GM12875 (cell line): ENCODE results near the gene TMEM59.
"Not testable (repeated sequence)": the region's sequence is repeated elsewhere in the genome, so short reads cannot be mapped to it uniquely, and the experiment has no call there.

Experiments used
- H3K4me3 ChIP-seq: one replicate; pipeline ENCODE4 v1.5.1; 2011; ENCODE audit warnings: low read depth, low read length, control low read depth
- TF ChIP-seq, protein P1 (sequence below): IDR thresholded peaks from 2 replicates; pipeline ENCODE4 v1.5.1; 2011; ENCODE audit warnings: low read depth, mild to moderate bottlenecking, control low read depth, inconsistent platforms, low read length, moderate library complexity, borderline replicate concordance; ENCODE audit not compliant: insufficient read depth

Gene TMEM59

GRCh38 chr1:54003249-54003646, 49.8 kb downstream of the TMEM59 start:
- no peak overlapping the region for H3K4me3 ChIP-seq
- TF ChIP-seq, protein P1, sequence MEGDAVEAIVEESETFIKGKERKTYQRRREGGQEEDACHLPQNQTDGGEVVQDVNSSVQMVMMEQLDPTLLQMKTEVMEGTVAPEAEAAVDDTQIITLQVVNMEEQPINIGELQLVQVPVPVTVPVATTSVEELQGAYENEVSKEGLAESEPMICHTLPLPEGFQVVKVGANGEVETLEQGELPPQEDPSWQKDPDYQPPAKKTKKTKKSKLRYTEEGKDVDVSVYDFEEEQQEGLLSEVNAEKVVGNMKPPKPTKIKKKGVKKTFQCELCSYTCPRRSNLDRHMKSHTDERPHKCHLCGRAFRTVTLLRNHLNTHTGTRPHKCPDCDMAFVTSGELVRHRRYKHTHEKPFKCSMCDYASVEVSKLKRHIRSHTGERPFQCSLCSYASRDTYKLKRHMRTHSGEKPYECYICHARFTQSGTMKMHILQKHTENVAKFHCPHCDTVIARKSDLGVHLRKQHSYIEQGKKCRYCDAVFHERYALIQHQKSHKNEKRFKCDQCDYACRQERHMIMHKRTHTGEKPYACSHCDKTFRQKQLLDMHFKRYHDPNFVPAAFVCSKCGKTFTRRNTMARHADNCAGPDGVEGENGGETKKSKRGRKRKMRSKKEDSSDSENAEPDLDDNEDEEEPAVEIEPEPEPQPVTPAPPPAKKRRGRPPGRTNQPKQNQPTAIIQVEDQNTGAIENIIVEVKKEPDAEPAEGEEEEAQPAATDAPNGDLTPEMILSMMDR = no peak

DNA sequence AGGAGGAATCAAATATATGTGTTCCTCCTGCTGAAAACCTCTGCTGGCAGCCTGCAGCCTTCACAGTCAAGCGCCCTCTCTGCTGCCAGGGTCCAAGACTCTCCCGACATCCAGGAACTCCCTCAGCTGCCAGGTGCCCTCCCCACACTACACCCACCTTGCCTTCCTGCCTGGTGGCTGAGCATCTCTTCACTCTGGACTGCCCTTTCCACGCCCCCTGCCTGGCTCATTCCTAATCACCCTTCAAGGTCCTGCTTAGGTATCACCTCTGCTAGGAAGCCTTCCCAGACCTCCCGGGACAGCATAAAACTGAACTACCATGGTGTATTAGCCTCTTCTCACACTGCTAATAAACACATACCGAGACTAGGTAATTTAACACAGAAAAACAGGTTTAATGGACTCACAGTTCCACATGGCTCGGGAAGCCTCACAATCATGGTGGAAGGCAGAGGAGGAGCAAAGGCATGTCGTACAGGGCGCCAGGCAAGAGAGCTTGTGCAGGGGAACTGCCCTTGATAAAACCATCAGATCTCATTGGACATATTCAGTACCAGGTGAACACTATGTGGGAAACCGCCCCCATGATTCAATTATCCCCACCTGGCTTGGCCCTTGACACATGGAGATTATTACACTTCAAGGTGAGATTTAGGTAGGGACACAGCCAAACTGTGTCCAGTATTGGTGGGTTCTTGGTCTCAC, 50.3 kb downstream of the TMEM59 start:
- TF ChIP-seq, protein P1 = no peak
- H3K4me3 ChIP-seq = no peak overlapping the region

DNA sequence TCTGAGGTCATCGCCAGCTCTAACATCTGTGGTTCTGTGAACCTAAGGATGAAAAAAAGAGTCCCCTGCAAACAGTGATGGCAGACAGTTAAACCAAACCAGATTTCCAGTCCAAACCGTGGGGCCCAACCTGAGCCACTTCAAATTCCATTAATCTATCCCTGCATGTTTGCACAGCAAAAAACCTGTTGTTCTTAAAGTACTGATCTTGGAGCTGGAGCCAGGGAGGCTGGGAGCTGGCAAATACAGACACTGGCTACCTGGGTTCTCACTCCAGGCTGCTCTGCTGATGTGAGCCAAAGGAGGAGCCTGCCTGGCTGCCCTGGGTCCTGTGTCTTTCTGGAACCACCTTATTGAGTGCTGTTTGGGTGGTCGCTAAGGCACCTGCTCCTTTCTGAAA, 51.4 kb downstream of the TMEM59 start:
- TF ChIP-seq, protein P1 = no peak
- H3K4me3 ChIP-seq = no peak overlapping the region

GRCh38 chr1:53999920-54000319, 53.1 kb downstream of the TMEM59 start:
- H3K4me3 ChIP-seq = no peak overlapping the region
- TF ChIP-seq, protein P1 = no peak

DNA sequence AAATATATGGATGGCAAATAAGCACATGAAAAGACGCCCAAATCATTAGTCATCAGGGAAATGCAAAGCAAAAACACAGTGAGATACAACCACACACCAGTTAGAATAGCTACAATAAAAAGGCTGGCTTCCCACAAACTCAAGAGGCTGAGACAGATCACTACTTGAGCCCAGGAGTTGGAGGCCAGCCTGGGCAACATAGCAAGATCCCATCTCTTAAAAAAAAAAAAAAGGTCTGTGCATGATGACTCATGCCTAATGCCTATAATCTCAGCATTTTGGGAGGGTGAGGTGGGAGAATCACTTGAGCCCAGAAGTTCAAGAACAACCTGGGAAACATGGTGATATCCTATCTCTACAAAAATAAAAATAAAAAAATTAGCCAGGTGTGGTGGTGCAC, 54.8 kb downstream of the TMEM59 start:
- H3K4me3 ChIP-seq = no peak overlapping the region
- TF ChIP-seq, protein P1 = no peak

DNA sequence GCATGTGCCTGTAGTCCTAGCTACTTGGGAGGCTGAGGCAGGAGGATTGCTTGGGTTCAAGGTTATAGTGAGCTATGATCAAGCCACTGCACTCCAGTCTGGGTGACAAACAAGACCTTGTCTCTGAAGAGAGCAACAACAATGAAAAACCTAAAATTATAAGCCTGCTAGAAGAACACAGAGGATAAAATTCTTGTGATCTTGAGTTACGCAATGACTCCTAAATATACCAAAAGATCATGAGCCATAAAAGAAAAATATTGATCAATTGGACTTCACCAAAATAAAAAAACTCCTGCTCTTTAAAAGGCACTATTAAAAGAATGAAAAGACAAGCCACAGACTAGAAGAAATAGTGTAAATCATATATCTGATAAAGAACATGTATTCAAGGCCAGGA, 57.3 kb downstream of the TMEM59 start:
- H3K4me3 ChIP-seq = no peak overlapping the region
- TF ChIP-seq, protein P1 = no peak

DNA sequence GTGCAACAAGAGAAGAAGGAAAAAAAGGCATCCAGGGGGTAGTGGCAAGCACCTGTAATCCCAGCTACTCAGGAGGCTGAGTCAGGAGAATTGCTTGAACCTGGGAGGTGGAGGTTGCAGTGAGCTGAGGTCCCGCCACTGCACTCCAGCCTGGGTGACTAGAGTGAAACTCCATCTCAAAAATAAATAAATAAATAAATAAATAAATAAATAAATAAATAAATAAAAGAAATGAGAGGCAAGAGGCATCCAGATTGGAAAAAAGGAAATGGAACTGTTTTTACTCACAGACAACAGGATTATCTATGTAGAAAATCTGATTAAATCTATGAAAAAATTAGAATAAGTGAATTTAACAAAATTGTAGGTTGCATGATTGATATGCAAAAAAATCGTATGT, 58.5 kb downstream of the TMEM59 start:
- H3K4me3 ChIP-seq = not testable (repeated sequence)
